Measurements from ENCODE around the gene ADGRG1.

ADGRG1 gene

GRCh38 chr16:57632568-57632967, 4.1 kb downstream of the ADGRG1 start:
- H3K9ac ChIP-seq (ENCODE audit: low read depth, low read length) = no peak overlapping the region
- no peaks in the 10 kb centered on the region for H3K36me3 ChIP-seq (ENCODE audit: insufficient read depth, low read length)
- no peak overlapping the region for H3K4me3 ChIP-seq (ENCODE audit: low read length)
- H3K4me1 ChIP-seq (ENCODE audit: control insufficient read depth, insufficient read depth, low read length) = peaks cover 57% of the 10 kb centered on the region
- no peak overlapping the region for H3K4me2 ChIP-seq (ENCODE audit: low read length)
- peaks cover 7% of the 10 kb centered on the region for H3K27me3 ChIP-seq (ENCODE audit: control insufficient read depth, insufficient read depth, low read length)
- H3K9me3 ChIP-seq (replicated peaks; ENCODE audit: low read length) = no peaks in the 10 kb centered on the region

GRCh38 chr16:57633383-57634064, 5.1 kb downstream of the ADGRG1 start:
- Histone ChIP-seq H3K4me2 (ENCODE audit: low read length) (peak overlapping the region; percentile 13), H3K4me3 (ENCODE audit: low read length) (no peak overlapping the region), H3K9me3 (replicated peaks; ENCODE audit: low read length) (no peaks in the 10 kb centered on the region), H3K36me3 (ENCODE audit: insufficient read depth, low read length) (no peaks in the 10 kb centered on the region), H3K9ac (ENCODE audit: low read depth, low read length) (no peak overlapping the region), H3K4me1 (ENCODE audit: control insufficient read depth, insufficient read depth, low read length) (peaks cover 51% of the 10 kb centered on the region), H3K27me3 (ENCODE audit: control insufficient read depth, insufficient read depth, low read length) (peaks cover 16% of the 10 kb centered on the region)

- peaks cover 45% of the 10 kb centered on the region for H3K4me1 ChIP-seq (ENCODE audit: control insufficient read depth, insufficient read depth, low read length)
- H3K36me3 ChIP-seq (ENCODE audit: insufficient read depth, low read length) = no peaks in the 10 kb centered on the region
- H3K9me3 ChIP-seq (replicated peaks; ENCODE audit: low read length) = no peaks in the 10 kb centered on the region
- no peak overlapping the region for H3K4me3 ChIP-seq (ENCODE audit: low read length)
- H3K4me2 ChIP-seq (ENCODE audit: low read length) = peak overlapping the region; percentile 13
- H3K27me3 ChIP-seq (ENCODE audit: control insufficient read depth, insufficient read depth, low read length) = peaks cover 20% of the 10 kb centered on the region
- H3K9ac ChIP-seq (ENCODE audit: low read depth, low read length) = no peak overlapping the region
Observed at GRCh38 chr16:57634171-57634570, 5.7 kb downstream of the ADGRG1 start.

- peaks cover 29% of the 10 kb centered on the region for H3K27me3 ChIP-seq (ENCODE audit: control insufficient read depth, insufficient read depth, low read length)
- no peak overlapping the region for H3K4me2 ChIP-seq (ENCODE audit: low read length)
- no peak overlapping the region for H3K4me3 ChIP-seq (ENCODE audit: low read length)
- no peaks in the 10 kb centered on the region for H3K36me3 ChIP-seq (ENCODE audit: insufficient read depth, low read length)
- no peaks in the 10 kb centered on the region for H3K9me3 ChIP-seq (replicated peaks; ENCODE audit: low read length)
- peaks cover 45% of the 10 kb centered on the region for H3K4me1 ChIP-seq (ENCODE audit: control insufficient read depth, insufficient read depth, low read length)
- no peak overlapping the region for H3K9ac ChIP-seq (ENCODE audit: low read depth, low read length)
Observed at GRCh38 chr16:57635266-57636097, 7.1 kb downstream of the ADGRG1 start.

GRCh38 chr16:57636184-57636583, 7.8 kb downstream of the ADGRG1 start:
- no peak overlapping the region for H3K9ac ChIP-seq (ENCODE audit: low read depth, low read length)
- no peaks in the 10 kb centered on the region for H3K9me3 ChIP-seq (replicated peaks; ENCODE audit: low read length)
- peaks cover 29% of the 10 kb centered on the region for H3K27me3 ChIP-seq (ENCODE audit: control insufficient read depth, insufficient read depth, low read length)
- no peak overlapping the region for H3K4me3 ChIP-seq (ENCODE audit: low read length)
- H3K4me1 ChIP-seq (ENCODE audit: control insufficient read depth, insufficient read depth, low read length) = peaks cover 43% of the 10 kb centered on the region
- H3K36me3 ChIP-seq (ENCODE audit: insufficient read depth, low read length) = no peaks in the 10 kb centered on the region
- H3K4me2 ChIP-seq (ENCODE audit: low read length) = no peak overlapping the region

GRCh38 chr16:57637020-57637419, 8.6 kb downstream of the ADGRG1 start:
- Histone ChIP-seq H3K4me2 (ENCODE audit: low read length) (no peak overlapping the region), H3K36me3 (ENCODE audit: insufficient read depth, low read length) (no peaks in the 10 kb centered on the region), H3K4me1 (ENCODE audit: control insufficient read depth, insufficient read depth, low read length) (peaks cover 35% of the 10 kb centered on the region), H3K27me3 (ENCODE audit: control insufficient read depth, insufficient read depth, low read length) (peaks cover 29% of the 10 kb centered on the region), H3K9me3 (replicated peaks; ENCODE audit: low read length) (no peaks in the 10 kb centered on the region), H3K9ac (ENCODE audit: low read depth, low read length) (no peak overlapping the region), H3K4me3 (ENCODE audit: low read length) (no peak overlapping the region)

GRCh38 chr16:57637424-57637823, 9.0 kb downstream of the ADGRG1 start:
- no peaks in the 10 kb centered on the region for H3K36me3 ChIP-seq (ENCODE audit: insufficient read depth, low read length)
- H3K9me3 ChIP-seq (replicated peaks; ENCODE audit: low read length) = no peaks in the 10 kb centered on the region
- no peak overlapping the region for H3K9ac ChIP-seq (ENCODE audit: low read depth, low read length)
- H3K4me2 ChIP-seq (ENCODE audit: low read length) = no peak overlapping the region
- H3K4me3 ChIP-seq (ENCODE audit: low read length) = no peak overlapping the region
- peaks cover 29% of the 10 kb centered on the region for H3K27me3 ChIP-seq (ENCODE audit: control insufficient read depth, insufficient read depth, low read length)
- peaks cover 31% of the 10 kb centered on the region for H3K4me1 ChIP-seq (ENCODE audit: control insufficient read depth, insufficient read depth, low read length)

- no peaks in the 10 kb centered on the region for H3K9me3 ChIP-seq (replicated peaks; ENCODE audit: low read length)
- peaks cover 29% of the 10 kb centered on the region for H3K27me3 ChIP-seq (ENCODE audit: control insufficient read depth, insufficient read depth, low read length)
- H3K4me1 ChIP-seq (ENCODE audit: control insufficient read depth, insufficient read depth, low read length) = peaks cover 27% of the 10 kb centered on the region
- no peak overlapping the region for H3K9ac ChIP-seq (ENCODE audit: low read depth, low read length)
- H3K4me2 ChIP-seq (ENCODE audit: low read length) = no peak overlapping the region
- no peaks in the 10 kb centered on the region for H3K36me3 ChIP-seq (ENCODE audit: insufficient read depth, low read length)
- H3K4me3 ChIP-seq (ENCODE audit: low read length) = no peak overlapping the region
Observed at GRCh38 chr16:57637965-57638364, 9.5 kb downstream of the ADGRG1 start.

- no peak overlapping the region for H3K4me3 ChIP-seq (ENCODE audit: low read length)
- no peaks in the 10 kb centered on the region for H3K36me3 ChIP-seq (ENCODE audit: insufficient read depth, low read length)
- no peak overlapping the region for H3K4me2 ChIP-seq (ENCODE audit: low read length)
- no peaks in the 10 kb centered on the region for H3K9me3 ChIP-seq (replicated peaks; ENCODE audit: low read length)
- peaks cover 29% of the 10 kb centered on the region for H3K27me3 ChIP-seq (ENCODE audit: control insufficient read depth, insufficient read depth, low read length)
- H3K9ac ChIP-seq (ENCODE audit: low read depth, low read length) = no peak overlapping the region
- peaks cover 27% of the 10 kb centered on the region for H3K4me1 ChIP-seq (ENCODE audit: control insufficient read depth, insufficient read depth, low read length)
Observed at GRCh38 chr16:57638381-57638780, 10.0 kb downstream of the ADGRG1 start.

GRCh38 chr16:57639172-57639887, 10.9 kb downstream of the ADGRG1 start:
- peaks cover 29% of the 10 kb centered on the region for H3K27me3 ChIP-seq (ENCODE audit: control insufficient read depth, insufficient read depth, low read length)
- H3K4me3 ChIP-seq (ENCODE audit: low read length) = no peak overlapping the region
- H3K9ac ChIP-seq (ENCODE audit: low read depth, low read length) = no peak overlapping the region
- no peaks in the 10 kb centered on the region for H3K36me3 ChIP-seq (ENCODE audit: insufficient read depth, low read length)
- no peak overlapping the region for H3K4me2 ChIP-seq (ENCODE audit: low read length)
- H3K9me3 ChIP-seq (replicated peaks; ENCODE audit: low read length) = no peaks in the 10 kb centered on the region
- H3K4me1 ChIP-seq (ENCODE audit: control insufficient read depth, insufficient read depth, low read length) = peaks cover 22% of the 10 kb centered on the region

- H3K9me3 ChIP-seq (replicated peaks; ENCODE audit: low read length) = no peaks in the 10 kb centered on the region
- no peaks in the 10 kb centered on the region for H3K36me3 ChIP-seq (ENCODE audit: insufficient read depth, low read length)
- H3K4me3 ChIP-seq (ENCODE audit: low read length) = no peak overlapping the region
- peaks cover 19% of the 10 kb centered on the region for H3K4me1 ChIP-seq (ENCODE audit: control insufficient read depth, insufficient read depth, low read length)
- H3K27me3 ChIP-seq (ENCODE audit: control insufficient read depth, insufficient read depth, low read length) = peaks cover 29% of the 10 kb centered on the region
- no peak overlapping the region for H3K9ac ChIP-seq (ENCODE audit: low read depth, low read length)
- H3K4me2 ChIP-seq (ENCODE audit: low read length) = no peak overlapping the region
Observed at GRCh38 chr16:57640185-57640584, 11.8 kb downstream of the ADGRG1 start.
